NCI-H1092 (cell line): ENCODE measurements around the gene XYLT2.
A peak's percentile ranks its signal among the peaks of the same experiment; 100 is the strongest.
"Not testable (repeated sequence)": the region's sequence is repeated elsewhere in the genome, so short reads cannot be mapped to it uniquely, and the experiment has no call there.

Experiments
- DNase-seq: peaks from one replicate; lab custom pipeline; 2025; lab: John Stamatoyannopoulos, UW

XYLT2 gene

DNA sequence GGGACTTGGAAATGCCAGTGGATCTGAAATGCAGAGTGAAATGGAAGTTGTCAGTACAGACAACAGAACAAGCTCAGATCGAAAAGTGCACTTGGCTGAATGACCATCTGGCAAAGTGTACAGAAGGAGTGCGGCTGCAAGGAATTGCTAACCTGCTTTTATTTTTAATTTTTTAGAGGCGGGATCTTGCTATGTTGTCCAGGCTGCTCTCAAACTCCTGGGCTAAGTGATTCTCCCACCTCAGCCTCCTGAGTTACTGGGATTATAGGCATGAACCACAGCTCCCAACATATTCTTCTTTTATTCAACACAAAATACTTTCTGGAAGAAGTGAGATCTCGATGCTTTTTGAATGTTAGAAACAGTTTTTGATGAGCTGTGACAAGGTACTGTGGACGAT lies 47.8 kb downstream of the XYLT2 start:
- no peak for DNase-seq

DNA sequence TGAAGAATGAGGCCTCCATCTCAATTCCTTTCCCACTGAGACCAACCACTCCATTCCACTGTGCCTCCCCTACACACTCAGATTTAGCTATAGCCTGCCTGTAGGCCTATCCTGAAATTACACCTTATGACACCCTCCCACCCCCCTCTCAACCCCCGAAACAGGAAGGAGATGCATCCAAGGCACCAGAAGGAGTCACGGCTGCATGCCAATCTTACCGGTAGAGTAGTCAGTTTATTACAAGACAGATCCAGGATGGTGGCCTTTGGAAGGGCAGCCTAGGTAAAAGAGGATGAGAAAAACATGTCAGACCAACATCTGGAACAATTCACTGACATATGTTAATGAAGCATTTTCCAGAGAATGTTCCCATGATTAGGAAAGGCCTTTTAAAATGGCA lies 48.8 kb downstream of the XYLT2 start:
- no peak for DNase-seq

DNA sequence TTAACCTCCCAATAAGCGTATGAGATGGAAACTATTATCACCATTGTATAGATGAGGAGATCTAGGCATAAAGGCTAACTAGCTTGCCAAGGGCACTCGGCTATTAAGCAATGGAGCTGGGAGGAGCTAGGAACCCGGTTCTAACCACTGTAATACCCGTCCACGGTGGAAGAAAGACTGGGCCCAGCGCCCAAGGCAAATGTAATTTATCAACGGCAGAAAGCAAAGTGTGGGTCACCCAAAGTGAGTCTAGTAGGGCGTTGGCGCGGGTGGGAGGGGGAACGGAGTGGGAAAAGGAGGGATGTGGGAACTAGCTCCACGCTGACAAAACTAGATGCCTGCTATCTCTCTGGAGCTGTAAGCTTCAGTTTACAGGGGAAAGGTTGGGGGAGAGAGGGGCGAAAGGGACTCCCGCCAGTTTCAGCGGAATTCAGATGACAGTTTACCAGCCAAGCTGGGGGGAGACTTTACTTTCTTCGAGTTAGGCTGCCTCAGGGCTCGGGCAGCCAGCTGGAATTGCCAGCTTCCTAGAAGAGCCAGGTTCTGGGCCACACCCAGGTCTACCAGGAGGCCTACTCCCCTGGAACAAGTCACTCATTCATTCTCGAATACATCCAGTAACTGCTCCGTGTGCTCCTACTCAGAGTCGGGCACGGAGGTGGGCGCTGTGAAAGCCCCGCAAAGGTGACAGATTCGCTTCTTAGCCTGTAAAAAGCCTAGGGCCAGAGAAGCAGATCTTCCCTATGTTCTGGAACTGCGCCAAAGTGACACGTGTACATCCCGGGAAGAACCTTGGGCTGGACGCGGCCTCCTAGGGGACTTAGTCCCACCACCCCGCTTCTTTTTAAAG lies 50.6 kb downstream of the XYLT2 start:
- DNase-seq, result no peak

DNA sequence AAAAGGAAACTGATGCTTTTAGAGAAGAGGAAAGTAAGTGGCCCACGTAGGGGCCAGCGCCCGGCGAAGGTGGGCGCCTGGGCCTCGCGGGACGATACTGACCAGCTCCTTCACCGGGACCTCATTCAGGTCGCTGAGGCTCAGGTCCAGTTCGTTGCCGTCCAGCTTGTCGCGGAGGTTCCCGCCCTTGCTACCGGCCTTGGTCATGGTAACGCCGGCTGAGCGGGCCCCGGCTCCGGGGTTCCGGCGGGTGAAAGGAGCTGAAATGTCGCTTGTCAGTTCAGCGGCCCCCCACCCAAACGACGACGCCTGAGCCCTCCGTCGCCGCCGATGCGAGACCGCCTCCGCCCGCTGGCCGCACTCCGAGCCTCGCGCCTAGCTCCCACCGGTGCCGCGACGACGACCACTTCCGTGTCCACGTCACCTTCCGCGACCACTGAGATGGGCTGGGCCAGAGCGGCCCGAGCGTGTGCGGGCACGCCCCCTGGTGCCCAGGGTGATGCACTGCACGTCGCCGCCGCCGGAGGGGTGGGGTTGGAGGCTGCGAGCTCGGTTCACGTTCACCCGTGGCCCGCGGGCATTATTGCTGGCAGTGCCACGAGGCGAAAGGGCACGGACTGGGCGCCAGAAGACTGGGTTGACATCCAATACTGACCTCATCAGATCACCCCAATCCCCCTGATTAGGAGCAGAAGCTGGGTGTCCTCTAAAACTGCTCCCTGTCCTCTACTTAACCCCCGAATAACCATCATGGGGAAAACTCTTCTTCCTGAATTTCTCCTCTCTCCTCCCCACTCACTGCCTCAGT lies 51.4 kb downstream of the XYLT2 start, which contains the start of gene LRRC59:
LRRC59 (minus strand) TSS at position 413 of the 808 bp plus-strand sequence; CDS start at position 207, 206 bp downstream.
- DNase-seq, result peak; percentile 63

DNA sequence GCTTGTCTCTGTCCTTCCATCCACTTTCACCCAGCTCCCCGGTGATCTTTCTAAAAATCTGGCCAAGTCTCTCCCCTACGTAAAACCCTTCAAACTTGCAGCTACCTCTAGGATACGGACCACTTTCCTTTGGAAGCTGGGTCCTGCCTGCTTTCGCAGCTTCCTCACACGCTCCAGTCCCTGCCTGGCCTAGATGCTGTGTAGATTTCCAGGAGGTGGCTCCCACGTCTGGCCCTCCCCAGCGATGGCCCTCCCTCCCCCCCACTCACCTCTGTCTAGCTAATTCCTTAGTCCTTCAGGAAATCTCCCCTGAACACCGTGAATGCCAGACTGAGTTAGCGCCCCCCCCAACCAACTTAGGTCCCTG lies 52.0 kb downstream of the XYLT2 start:
- no peak for DNase-seq

DNA sequence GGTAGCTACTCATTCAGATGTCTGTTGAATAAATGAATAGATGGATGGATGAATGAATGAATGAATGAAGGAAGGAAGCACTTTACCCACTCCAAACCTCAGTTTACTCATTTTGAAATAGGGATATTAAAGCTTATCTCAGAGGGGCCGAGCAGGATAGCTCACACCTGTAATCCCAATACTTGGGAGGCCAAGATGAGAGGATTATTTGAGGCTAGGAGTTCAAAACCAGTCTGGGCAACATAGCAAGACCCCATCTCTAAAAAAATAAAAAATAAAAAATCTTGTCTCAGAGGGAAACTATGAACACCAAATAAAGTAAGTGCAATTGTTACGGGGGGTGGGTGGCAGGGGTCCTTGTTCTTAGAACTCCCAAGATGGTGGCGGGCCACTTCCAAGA lies 52.7 kb downstream of the XYLT2 start:
- not testable (repeated sequence) for DNase-seq

DNA sequence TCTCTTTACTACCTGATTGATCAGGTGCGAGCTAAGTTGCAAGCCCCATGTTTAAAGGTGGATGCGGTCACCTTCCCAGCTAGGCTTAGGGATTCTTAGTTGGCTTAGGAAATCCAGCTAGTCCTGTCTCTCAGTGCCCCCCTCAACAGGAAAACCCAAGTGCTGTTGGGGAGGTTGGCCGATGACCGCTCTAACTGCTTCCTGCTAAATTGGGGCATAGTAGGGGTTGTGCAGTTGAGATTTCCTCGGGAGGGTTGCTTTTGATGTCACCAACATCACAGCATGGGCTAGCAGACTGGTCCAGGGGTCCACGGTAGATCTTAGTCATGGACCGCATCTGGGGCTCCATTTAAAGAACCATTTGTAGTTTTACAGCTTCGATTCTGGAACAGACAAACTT lies 53.7 kb downstream of the XYLT2 start:
- DNase-seq, result not testable (repeated sequence)

DNA sequence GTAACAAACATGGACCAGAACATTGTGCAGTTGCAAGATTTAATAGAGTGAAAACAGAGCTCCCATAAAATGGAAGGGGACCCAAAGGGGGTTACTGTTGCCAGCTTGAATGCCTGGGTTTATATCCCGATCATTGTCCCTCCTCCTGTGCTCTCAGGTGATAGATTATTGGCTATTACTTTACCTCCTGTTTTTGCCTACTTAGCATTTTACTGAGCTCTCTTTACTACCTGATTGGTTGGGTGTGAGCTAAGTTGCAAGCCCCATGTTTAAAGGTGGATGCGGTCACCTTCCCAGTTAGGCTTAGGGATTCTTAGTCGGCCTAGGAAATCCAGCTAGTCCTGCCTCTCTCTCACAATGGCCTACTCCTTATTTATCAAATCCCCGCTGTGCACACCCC lies 59.4 kb downstream of the XYLT2 start:
- not testable (repeated sequence) for DNase-seq

DNA sequence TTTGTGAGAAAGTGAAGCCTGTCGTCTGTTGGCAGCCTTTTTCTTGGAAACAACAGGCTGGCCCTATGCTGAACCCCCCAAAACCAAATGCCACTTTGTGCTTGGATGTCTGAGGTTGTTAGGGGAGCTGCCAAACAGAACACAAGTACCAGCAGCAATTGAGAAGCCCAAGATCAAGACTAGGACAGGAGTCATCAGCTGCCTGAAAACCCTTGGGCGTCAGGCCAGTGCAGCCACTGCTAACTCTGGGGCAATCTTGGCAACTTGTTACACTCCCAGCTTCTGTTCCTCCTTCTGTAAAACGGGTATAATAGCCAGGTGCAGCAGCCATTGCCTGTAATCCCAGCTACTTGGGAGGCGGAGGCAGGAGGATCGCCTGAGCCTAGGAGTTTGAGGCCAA lies 60.7 kb downstream of the XYLT2 start:
- no peak for DNase-seq

DNA sequence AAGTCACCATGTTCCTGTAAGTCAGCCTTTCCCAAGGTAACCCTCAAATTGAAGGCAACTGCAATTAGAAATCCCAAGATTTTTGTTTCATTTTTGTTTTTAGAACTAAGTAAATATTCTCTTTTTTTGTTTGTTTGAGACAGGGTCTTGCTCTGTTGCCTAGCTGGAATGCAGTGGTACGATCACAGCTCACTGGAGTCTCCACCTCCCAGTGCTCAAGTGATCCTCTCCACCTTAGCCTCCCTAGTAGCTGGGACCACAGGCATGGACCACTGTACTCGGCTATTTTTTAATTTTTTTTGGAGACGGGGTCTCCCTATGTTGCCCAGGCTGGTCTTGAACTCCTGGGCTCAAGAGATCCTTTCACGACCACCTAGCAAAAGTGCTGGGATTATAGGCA lies 62.0 kb downstream of the XYLT2 start:
- no peak for DNase-seq
